Keratinocyte (primary cell): Measurements from ENCODE around the gene FTCD. TPM values are rescaled to one million over a fixed set of nuclear protein-coding genes. Genes with fewer than 3 reads are reported as not detected.

Experiments
- DNase-seq: peaks from one replicate; pipeline ENCODE4 v3.0.0-alpha.2; 2011; ENCODE audit warnings: low read depth, missing footprints, low spot score
- FAIRE-seq: peaks from 2 replicates; lab custom pipeline; 2011; peaks lifted over from hg19 to GRCh38; lab: Jason Lieb, UNC
- H2AFZ ChIP-seq: 2 replicates; pipeline ENCODE4 v1.6.0; 2012; ENCODE audit warnings: low read length, control low read depth, inconsistent platforms; ENCODE audit not compliant: control insufficient read depth
- H3K27ac ChIP-seq: 2 replicates; pipeline ENCODE4 v1.5.1; 2011; ENCODE audit warnings: low read length; ENCODE audit not compliant: control insufficient read depth, insufficient read depth
- H3K27me3 ChIP-seq: 3 replicates; pipeline ENCODE4 v1.6.0; 2011; ENCODE audit warnings: low read length; ENCODE audit not compliant: control insufficient read depth, insufficient read depth; ENCODE audit errors: extremely low read depth
- H3K36me3 ChIP-seq, 2 experiments: 2 replicates in 1 of 2; 3 replicates in 1 of 2; pipeline ENCODE4 v1.5.1; 2011; ENCODE audit warnings: low read length in 2 of 2, mild to moderate bottlenecking in 1 of 2; ENCODE audit not compliant: control insufficient read depth in 2 of 2, insufficient read depth in 2 of 2; ENCODE audit errors: extremely low read depth in 1 of 2
- H3K4me1 ChIP-seq: 3 replicates; pipeline ENCODE4 v1.5.1; 2011; ENCODE audit warnings: low read length; ENCODE audit not compliant: control insufficient read depth, insufficient read depth; ENCODE audit errors: extremely low read depth
- H3K4me2 ChIP-seq: 3 replicates; pipeline ENCODE4 v1.6.0; 2011; ENCODE audit warnings: low read depth, low read length; ENCODE audit not compliant: control insufficient read depth, insufficient read depth; ENCODE audit errors: extremely low read depth
- H3K4me3 ChIP-seq, 3 experiments: fragments of 200-600 bp in 1 of 3; sonication (generic) in 1 of 3; 2 replicates in 2 of 3; 3 replicates in 1 of 3; pipeline ENCODE4 v1.5.1; 2011 to 2016; ENCODE audit warnings: low read length in 3 of 3, mild to moderate bottlenecking in 3 of 3, control low read depth in 2 of 3, inconsistent platforms in 1 of 3, low read depth in 1 of 3, mixed read lengths in 1 of 3, mixed run types in 1 of 3, moderate library complexity in 1 of 3; ENCODE audit not compliant: control insufficient read depth in 2 of 3, insufficient read depth in 2 of 3; ENCODE audit errors: extremely low read depth in 1 of 3
- H3K79me2 ChIP-seq: 2 replicates; pipeline ENCODE4 v1.6.0; 2012; ENCODE audit warnings: low read length; ENCODE audit not compliant: control insufficient read depth, insufficient read depth
- H3K9ac ChIP-seq: 3 replicates; pipeline ENCODE4 v1.6.0; 2011; ENCODE audit warnings: low read length; ENCODE audit not compliant: control insufficient read depth, insufficient read depth; ENCODE audit errors: extremely low read depth
- H3K9me1 ChIP-seq: 3 replicates; pipeline ENCODE4 v1.6.0; 2011; ENCODE audit warnings: low read length; ENCODE audit not compliant: control insufficient read depth, insufficient read depth; ENCODE audit errors: extremely low read depth
- H3K9me3 ChIP-seq: 2 replicates; pipeline ENCODE4 v1.5.1; 2012; ENCODE audit warnings: low read depth, low read length; ENCODE audit not compliant: control insufficient read depth
- H4K20me1 ChIP-seq: 3 replicates; pipeline ENCODE4 v1.6.0; 2011; ENCODE audit warnings: low read length; ENCODE audit not compliant: control insufficient read depth, insufficient read depth; ENCODE audit errors: extremely low read depth
- CTCF ChIP-seq, 3 experiments: IDR thresholded peaks in 1 of 3; conservative IDR thresholded peaks in 1 of 3; optimal IDR thresholded peaks in 1 of 3; 2 replicates in 2 of 3; 3 replicates in 1 of 3; pipeline versions ENCODE3 to v1.5.1; 2011; ENCODE audit warnings: low read length in 3 of 3, mild to moderate bottlenecking in 3 of 3, moderate library complexity in 2 of 3, control low read depth in 1 of 3, inconsistent platforms in 1 of 3; ENCODE audit not compliant: insufficient read depth in 2 of 3; ENCODE audit errors: extremely low read depth in 1 of 3
- EZH2 ChIP-seq: IDR thresholded peaks from one replicate; pipeline ENCODE4 v1.6.1; 2012; ENCODE audit warnings: inconsistent platforms, mild to moderate bottlenecking, low read length, moderate library complexity
- dilution Hi-C: fragments of 300-500 bp; cut with MboI; formaldehyde crosslinking; loops from one replicate; pipeline ENCODE4 v1.7.0; 2020; ENCODE audit warnings: low sequenced_read_pairs; ENCODE audit not compliant: extremely low pct_ligation_motif_present
- polyA plus RNA-seq, 5 experiments: library from polyadenylated mRNA; depleted of rRNA in 3 of 5; stranded (reverse) in 3 of 5; stranded (forward) in 1 of 5; unstranded in 1 of 5; fragments of >200 nt; gene quantifications; 1 replicate in 1 of 5; 2 replicates in 3 of 5; 3 replicates in 1 of 5; pipeline versions ENCODE4 v1.2.1 to v1.2.3, GENCODE V29; 2011 to 2012; ENCODE audit warnings: missing spikeins in 2 of 5, low read depth in 1 of 5, low replicate concordance in 1 of 5

The FTCD gene
- polyA plus RNA-seq, 1 donor (not counting 4 experiments of a cell fraction or from before 2014, with no cell fraction given) = not detected

GRCh38 chr21:46122758-46123683 lies 32.4 kb downstream of the FTCD start:
- Histone ChIP-seq H4K20me1 (no peaks in the 10 kb centered on the region), H3K27me3 (no peaks in the 10 kb centered on the region), H3K36me3 (no peaks in the 10 kb centered on the region), H3K4me2 (no peak overlapping the region), H3K9me1 (no peaks in the 10 kb centered on the region), H3K9ac (no peak overlapping the region), H3K27ac (no peak overlapping the region), H3K4me1 (no peaks in the 10 kb centered on the region), H3K9me3 (no peaks in the 10 kb centered on the region), H3K79me2 (no peaks in the 10 kb centered on the region), H3K4me3 (no peak overlapping the region), H2AFZ (no peak overlapping the region)
- dilution Hi-C loops = no loop called here
- TF ChIP-seq CTCF (optimal IDR thresholded peaks at IDR 0.05 in 1 of 3, IDR thresholded peaks at IDR 0.05 in 1 of 3, conservative IDR thresholded peaks at IDR 0.05 in 1 of 3; ENCODE audit: extremely low read depth in 1 of 3, insufficient read depth in 2 of 3, low read length in 3 of 3) (no peak), EZH2 (no peak)
- DNase-seq (no peak), FAIRE-seq (no peak)

- Histone ChIP-seq H3K36me3 (no peaks in the 10 kb centered on the region), H3K9me1 (no peaks in the 10 kb centered on the region), H3K4me2 (no peak overlapping the region), H3K9ac (no peak overlapping the region), H4K20me1 (no peaks in the 10 kb centered on the region), H3K27me3 (no peaks in the 10 kb centered on the region), H3K9me3 (no peaks in the 10 kb centered on the region), H3K4me3 (no peak overlapping the region), H2AFZ (no peak overlapping the region), H3K27ac (no peak overlapping the region), H3K4me1 (no peaks in the 10 kb centered on the region), H3K79me2 (no peaks in the 10 kb centered on the region)
- no peak for FAIRE-seq
- TF ChIP-seq CTCF (optimal IDR thresholded peaks at IDR 0.05 in 1 of 3, IDR thresholded peaks at IDR 0.05 in 1 of 3, conservative IDR thresholded peaks at IDR 0.05 in 1 of 3; ENCODE audit: extremely low read depth in 1 of 3, insufficient read depth in 2 of 3, low read length in 3 of 3) (no peak), EZH2 (no peak)
- dilution Hi-C loops = no loop called here
- no peak for DNase-seq
These were observed 33.1 kb downstream of the FTCD start for GRCh38 chr21:46122237-46122671.
